Measurements from ENCODE around the gene NME7.
"Not testable (repeated sequence)": the region's sequence is repeated elsewhere in the genome, so short reads cannot be mapped to it uniquely, and the experiment has no call there.

Gene NME7

GRCh38 chr1:169133228-169133576 lies 234.4 kb downstream of the NME7 start:
- DNase-seq (ENCODE audit: insufficient read length, low spot score) (no peak), FAIRE-seq (peak; percentile 59)

- FAIRE-seq = no peak
- DNase-seq (ENCODE audit: insufficient read length, low spot score) = no peak
These were observed 234.9 kb downstream of the NME7 start for GRCh38 chr1:169132512-169133227.

DNA sequence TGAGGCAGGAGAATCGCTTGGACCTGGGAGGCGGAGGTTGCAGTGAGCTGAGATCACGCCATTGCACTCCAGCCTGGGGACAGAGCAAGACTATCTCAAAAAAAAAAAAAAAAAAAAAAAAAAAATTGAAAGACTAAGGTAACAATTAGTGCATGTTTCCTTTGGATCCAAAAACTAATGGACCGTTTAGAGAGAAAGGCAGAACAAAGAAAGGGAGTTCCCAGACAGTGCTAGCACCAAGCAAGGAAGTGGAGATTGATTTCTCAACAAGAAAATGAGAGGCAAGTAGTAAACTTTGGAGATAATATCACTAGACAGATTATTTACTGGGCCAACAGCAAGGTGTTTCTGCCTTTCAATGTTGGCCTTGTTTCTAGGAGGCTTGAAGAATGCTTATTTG lies 236.9 kb downstream of the NME7 start:
- FAIRE-seq = no peak
- no peak for DNase-seq (ENCODE audit: insufficient read length, low spot score)

DNA sequence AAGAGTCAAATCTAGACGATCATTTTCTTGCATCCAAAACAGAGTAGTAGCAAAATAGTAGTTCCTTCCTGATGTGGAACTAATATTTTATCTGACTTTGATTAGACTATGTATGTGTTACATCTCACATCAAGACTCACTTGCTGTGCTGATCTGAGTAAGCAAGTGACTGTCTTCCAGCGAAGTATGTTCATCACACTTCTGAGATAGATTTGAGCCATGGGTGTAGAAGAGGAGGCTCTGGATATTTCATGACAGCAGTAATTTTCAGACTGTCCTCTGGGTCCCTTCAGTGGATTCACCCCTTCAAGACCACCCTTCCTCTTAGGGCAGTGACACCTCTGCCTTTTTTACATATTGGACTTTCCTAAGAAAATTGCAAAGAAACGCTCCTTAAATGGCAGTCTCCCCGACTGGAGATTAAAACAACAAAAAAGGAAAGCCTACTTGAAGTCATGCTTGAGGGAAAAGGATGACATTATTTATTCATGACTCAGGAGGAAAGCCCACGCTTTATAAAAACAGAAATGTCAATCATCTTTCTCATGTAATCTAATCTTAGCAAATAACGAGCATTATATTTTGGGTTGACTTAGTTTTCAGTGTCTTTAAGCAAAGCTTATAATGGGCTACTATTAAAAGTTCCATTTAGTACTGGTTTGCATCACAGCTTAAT lies 238.3 kb downstream of the NME7 start:
- FAIRE-seq (no peak), DNase-seq (ENCODE audit: insufficient read length, low spot score) (no peak)

- no peak for FAIRE-seq
- DNase-seq (ENCODE audit: insufficient read length, low spot score) = no peak
These were observed 239.0 kb downstream of the NME7 start for GRCh38 chr1:169128562-169128961.

- FAIRE-seq = no peak
- no peak for DNase-seq (ENCODE audit: insufficient read length, low spot score)
These were observed 240.3 kb downstream of the NME7 start for GRCh38 chr1:169127305-169127704.

DNA sequence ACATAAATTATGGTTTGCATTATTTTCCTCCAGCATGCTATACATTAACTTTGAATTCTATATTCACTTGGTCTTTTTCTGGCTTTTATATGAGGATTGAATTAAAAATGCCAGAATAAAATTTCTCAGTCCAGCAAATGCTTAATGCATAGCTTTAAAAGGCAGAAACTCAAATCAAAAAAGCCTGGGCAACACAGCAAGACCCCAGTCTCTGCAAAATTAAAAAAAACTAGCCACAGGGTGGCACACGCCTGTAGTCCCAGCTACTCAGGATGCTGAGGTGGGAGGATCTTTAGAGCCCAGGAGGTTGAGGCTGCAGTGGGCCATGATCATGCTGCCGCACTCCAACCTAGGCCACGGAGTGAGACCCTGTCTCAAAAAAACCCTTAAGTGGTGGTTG lies 241.3 kb downstream of the NME7 start:
- DNase-seq (ENCODE audit: insufficient read length, low spot score) (no peak), FAIRE-seq (no peak)

GRCh38 chr1:169125597-169125996 lies 242.0 kb downstream of the NME7 start:
- DNase-seq (ENCODE audit: insufficient read length, low spot score); FAIRE-seq: not testable (repeated sequence)

- DNase-seq (ENCODE audit: insufficient read length, low spot score) (no peak), FAIRE-seq (no peak)
These were observed 243.1 kb downstream of the NME7 start for GRCh38 chr1:169124459-169124858.

- no peak for DNase-seq (ENCODE audit: insufficient read length, low spot score)
- FAIRE-seq = no peak
These were observed 244.6 kb downstream of the NME7 start for GRCh38 chr1:169122976-169123375.

DNA sequence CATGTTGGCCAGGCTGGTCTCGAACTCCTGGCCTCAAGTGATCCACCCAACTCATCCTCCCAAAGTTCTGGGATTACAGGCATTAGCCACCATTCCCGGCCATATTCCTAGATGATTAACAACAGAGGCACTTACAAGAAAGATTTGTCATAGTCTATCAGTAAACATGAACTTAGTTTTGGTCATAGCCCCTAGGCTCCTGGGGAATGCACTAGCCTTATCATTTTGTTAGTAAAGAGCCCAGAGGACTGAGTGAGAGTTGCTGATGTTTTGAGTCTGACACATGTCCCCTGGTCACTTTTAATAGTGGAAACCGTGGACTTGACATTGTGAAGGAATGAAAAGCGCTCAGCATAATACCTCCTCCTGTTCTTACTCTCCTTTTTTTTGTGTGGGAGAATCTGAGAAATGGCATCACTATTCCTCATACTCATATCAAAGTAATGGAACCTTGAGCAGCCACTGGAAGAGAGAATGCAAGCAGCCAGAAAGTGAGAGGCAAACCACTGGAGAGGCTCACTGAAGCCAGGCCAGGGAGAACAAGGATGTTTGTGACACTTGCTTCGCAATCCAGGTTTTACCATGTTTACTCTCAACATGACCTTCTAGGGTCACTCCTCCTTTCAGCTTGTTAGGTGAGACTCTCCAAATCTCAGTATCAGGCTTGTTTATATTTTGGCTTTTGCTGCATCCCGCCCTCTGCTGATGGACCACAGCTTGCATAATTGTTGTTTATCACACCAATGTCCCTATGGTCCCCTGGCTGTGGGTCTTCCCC lies 246.3 kb downstream of the NME7 start:
- FAIRE-seq (no peak), DNase-seq (ENCODE audit: insufficient read length, low spot score) (no peak)

- DNase-seq (ENCODE audit: insufficient read length, low spot score) (no peak), FAIRE-seq (no peak)
These were observed 247.5 kb downstream of the NME7 start for GRCh38 chr1:169120066-169120465.

- no peak for FAIRE-seq
- no peak for DNase-seq (ENCODE audit: insufficient read length, low spot score)
These were observed 248.2 kb downstream of the NME7 start for GRCh38 chr1:169119405-169119804.

DNA sequence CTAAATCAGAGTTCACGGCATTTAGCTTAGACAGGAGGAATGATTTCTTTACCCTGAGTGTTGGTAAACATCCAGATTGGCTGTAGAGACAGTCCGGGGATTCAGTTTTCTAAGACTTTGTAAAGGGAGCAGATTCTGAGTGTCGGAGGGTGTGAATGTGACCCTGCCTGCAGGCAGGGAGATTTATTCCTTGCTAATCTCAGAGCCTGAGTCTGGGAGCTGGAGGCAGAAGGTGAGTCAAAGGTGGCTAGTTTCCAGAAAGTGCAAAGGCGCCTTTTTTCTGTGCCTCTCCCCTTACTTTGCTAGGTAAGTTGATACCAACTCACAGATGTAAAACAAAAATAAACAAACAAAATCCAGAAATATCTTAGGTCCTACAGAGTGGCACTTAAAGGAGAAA lies 249.4 kb downstream of the NME7 start:
- DNase-seq (ENCODE audit: insufficient read length, low spot score) = no peak
- FAIRE-seq = no peak

- no peak for DNase-seq (ENCODE audit: insufficient read length, low spot score)
- FAIRE-seq = no peak
These were observed 250.0 kb downstream of the NME7 start for GRCh38 chr1:169117599-169117998.

GRCh38 chr1:169117014-169117413 lies 250.6 kb downstream of the NME7 start:
- FAIRE-seq = no peak

GRCh38 chr1:169115891-169116585 lies 251.6 kb downstream of the NME7 start:
- peak; percentile 55 for FAIRE-seq

More at GRCh38 chr1:169117014-169117413, 250.6 kb downstream of the NME7 start:
- no peak for DNase-seq (ENCODE audit: insufficient read length, low spot score)

DNA sequence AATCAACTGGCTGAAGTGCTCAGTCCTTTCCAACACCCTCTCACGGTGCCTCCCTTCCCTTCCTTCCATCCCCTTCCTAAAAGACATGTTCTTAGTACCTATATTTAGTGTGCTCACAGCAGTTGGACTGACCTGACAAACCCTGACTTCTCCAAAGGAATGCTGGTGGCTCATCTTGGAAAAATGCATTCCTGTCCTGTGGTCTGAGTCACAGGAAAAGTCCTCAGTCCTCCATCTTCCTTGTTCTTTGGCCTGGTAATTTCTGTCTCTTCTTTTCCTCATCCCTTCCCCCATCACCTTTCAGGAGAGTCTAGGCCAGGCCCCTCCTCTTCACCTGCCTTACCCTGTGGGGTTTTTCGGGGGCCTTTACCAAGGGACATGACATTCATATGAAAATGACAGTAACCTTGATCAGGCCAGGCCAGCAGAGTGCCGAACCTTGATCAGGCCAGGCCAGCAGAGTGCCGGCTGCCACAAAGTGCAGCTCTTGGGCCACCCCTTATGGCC lies 253.9 kb downstream of the NME7 start:
- DNase-seq (ENCODE audit: insufficient read length, low spot score) (no peak), FAIRE-seq (no peak)

More at GRCh38 chr1:169115891-169116585, 251.6 kb downstream of the NME7 start:
- DNase-seq (ENCODE audit: insufficient read length, low spot score) = no peak

DNA sequence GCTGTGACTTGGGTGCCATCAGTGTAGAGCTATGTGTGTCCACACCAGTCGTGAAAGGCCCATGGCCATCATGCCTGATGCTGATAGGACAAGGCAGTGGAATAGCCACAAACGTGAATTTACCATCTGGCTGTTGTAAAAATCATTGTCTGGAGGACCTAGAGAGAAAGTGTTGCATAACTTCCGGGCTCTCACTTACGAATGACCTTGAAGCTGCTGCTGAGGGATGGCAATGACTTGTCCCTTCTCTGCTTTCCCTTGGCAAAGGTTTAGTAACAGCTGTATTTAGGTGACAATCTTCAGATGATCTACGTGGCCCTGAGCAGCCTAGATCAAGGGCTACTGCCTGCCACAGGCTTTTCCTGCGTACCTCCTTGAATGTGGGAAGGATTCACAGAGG lies 255.4 kb downstream of the NME7 start:
- no peak for DNase-seq (ENCODE audit: insufficient read length, low spot score)
- FAIRE-seq = no peak

DNA sequence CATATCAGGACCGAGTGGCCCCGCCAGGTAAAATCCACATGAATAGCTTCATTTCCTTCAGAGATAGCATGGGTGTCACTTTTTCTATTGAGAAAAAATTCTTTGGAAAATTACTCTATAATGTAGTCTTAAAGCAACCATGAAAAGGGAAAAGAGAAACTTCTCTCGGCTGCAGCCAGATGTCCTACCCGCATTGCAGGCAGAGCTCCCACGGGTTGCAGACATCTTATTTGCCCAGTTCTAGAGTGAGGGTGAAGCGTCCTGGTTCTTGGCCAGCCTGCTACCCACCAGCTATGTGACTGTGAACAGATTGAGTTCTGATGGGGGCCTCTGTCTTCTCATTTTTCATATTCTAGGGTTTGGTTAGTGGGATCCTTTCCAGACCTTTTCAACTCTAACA lies 256.1 kb downstream of the NME7 start:
- FAIRE-seq (no peak), DNase-seq (ENCODE audit: insufficient read length, low spot score) (no peak)

All from GM19239 (cell line).